SJCRH30 (cell line): ENCODE measurements around the gene MCTP2. TPM values are rescaled to one million over a fixed set of nuclear protein-coding genes. Genes with fewer than 3 reads are reported as not detected.
"Not testable (repeated sequence)": the region's sequence is repeated elsewhere in the genome, so short reads cannot be mapped to it uniquely, and the experiment has no call there.

ENCODE experiments used
- DNase-seq, 2 experiments: peaks; one replicate each; pipeline ENCODE4 v3.0.0-alpha.2; 2015 to 2020
- H3K27ac ChIP-seq: fragments of 250-450 bp; sonication (Bioruptor Pico); 2 replicates; pipeline ENCODE4 v1.5.1; 2020; ENCODE audit warnings: mild to moderate bottlenecking, moderate library complexity
- H3K27me3 ChIP-seq: fragments of 250-450 bp; sonication (Bioruptor Pico); 2 replicates; pipeline ENCODE4 v1.5.1; 2020; ENCODE audit warnings: mild to moderate bottlenecking, moderate library complexity
- H3K36me3 ChIP-seq: fragments of 250-450 bp; sonication (Bioruptor Pico); 2 replicates; pipeline ENCODE4 v1.5.1; 2020; ENCODE audit warnings: mild to moderate bottlenecking, moderate library complexity
- H3K4me1 ChIP-seq: fragments of 250-450 bp; sonication (Bioruptor Pico); 2 replicates; pipeline ENCODE4 v1.5.1; 2020; ENCODE audit warnings: mild to moderate bottlenecking, moderate library complexity
- H3K4me3 ChIP-seq: fragments of 250-450 bp; sonication (Bioruptor Pico); 2 replicates; pipeline ENCODE4 v1.5.1; 2020; ENCODE audit warnings: mild to moderate bottlenecking, moderate library complexity
- H3K9me3 ChIP-seq: fragments of 250-450 bp; sonication (Bioruptor Pico); replicated peaks from 2 replicates; pipeline ENCODE4 v1.5.1; 2020; ENCODE audit warnings: mild to moderate bottlenecking, moderate library complexity
- total RNA-seq: library from RNA; depleted of rRNA; stranded (reverse); fragments of >200 nt; shearing (Covaris generic); gene quantifications from 2 replicates; pipeline ENCODE4 v1.2.3, GENCODE V29; 2014

MCTP2 gene
- total RNA-seq, 1 experiment from 2014 or later = 0.38 TPM

GRCh38 chr15:94243418-94243817 lies 12.1 kb downstream of the MCTP2 start:
- no peak for DNase-seq
- H3K4me1 ChIP-seq = no peaks in the 10 kb centered on the region

GRCh38 chr15:94246016-94246415 lies 14.7 kb downstream of the MCTP2 start:
- no peak overlapping the region for H3K4me3 ChIP-seq
- H3K27me3 ChIP-seq = peaks cover 5% of the 10 kb centered on the region; the same call in 1 of the 2 replicates
- H3K36me3 ChIP-seq = no peaks in the 10 kb centered on the region
- no peak overlapping the region for H3K27ac ChIP-seq
- no peak for DNase-seq
- no peaks in the 10 kb centered on the region for H3K4me1 ChIP-seq
- no peaks in the 10 kb centered on the region for H3K9me3 ChIP-seq

More at GRCh38 chr15:94243418-94243817, 12.1 kb downstream of the MCTP2 start:
- no peak overlapping the region for H3K4me3 ChIP-seq
- H3K36me3 ChIP-seq = no peaks in the 10 kb centered on the region
- H3K27me3 ChIP-seq = peaks cover 5% of the 10 kb centered on the region; the same call in 1 of the 2 replicates
- no peaks in the 10 kb centered on the region for H3K9me3 ChIP-seq
- no peak overlapping the region for H3K27ac ChIP-seq

GRCh38 chr15:94247789-94248638 lies 16.7 kb downstream of the MCTP2 start:
- no peaks in the 10 kb centered on the region for H3K9me3 ChIP-seq
- H3K27me3 ChIP-seq = peaks cover 5% of the 10 kb centered on the region; the same call in 1 of the 2 replicates
- H3K4me3 ChIP-seq = no peak overlapping the region
- H3K36me3 ChIP-seq = no peaks in the 10 kb centered on the region
- no peak for DNase-seq
- H3K27ac ChIP-seq = no peak overlapping the region
- no peaks in the 10 kb centered on the region for H3K4me1 ChIP-seq

- no peaks in the 10 kb centered on the region for H3K36me3 ChIP-seq
- peaks cover 5% of the 10 kb centered on the region; the same call in 1 of the 2 replicates for H3K27me3 ChIP-seq
- H3K9me3 ChIP-seq = no peaks in the 10 kb centered on the region
- H3K4me3 ChIP-seq = no peak overlapping the region
- H3K4me1 ChIP-seq = no peaks in the 10 kb centered on the region
- no peak overlapping the region for H3K27ac ChIP-seq
- no peak for DNase-seq
These were observed 19.4 kb downstream of the MCTP2 start for GRCh38 chr15:94250801-94251200.

GRCh38 chr15:94252223-94252766 lies 20.9 kb downstream of the MCTP2 start:
- Histone ChIP-seq H3K27me3 (peaks cover 5% of the 10 kb centered on the region; the same call in 1 of the 2 replicates), H3K9me3 (no peaks in the 10 kb centered on the region), H3K4me3 (no peak overlapping the region), H3K36me3 (no peaks in the 10 kb centered on the region), H3K27ac (no peak overlapping the region), H3K4me1 (no peaks in the 10 kb centered on the region)
- no peak for DNase-seq

GRCh38 chr15:94252906-94253491 lies 21.6 kb downstream of the MCTP2 start:
- Histone ChIP-seq H3K27ac (no peak overlapping the region), H3K36me3 (no peaks in the 10 kb centered on the region), H3K4me1 (no peaks in the 10 kb centered on the region), H3K9me3 (no peaks in the 10 kb centered on the region), H3K27me3 (peaks cover 3% of the 10 kb centered on the region; the same call in 1 of the 2 replicates), H3K4me3 (no peak overlapping the region)
- DNase-seq = no peak

- H3K27ac ChIP-seq = no peak overlapping the region
- H3K4me3 ChIP-seq = no peak overlapping the region
- no peaks in the 10 kb centered on the region for H3K27me3 ChIP-seq
- H3K36me3 ChIP-seq = no peaks in the 10 kb centered on the region
- DNase-seq = no peak
- H3K9me3 ChIP-seq = no peaks in the 10 kb centered on the region
- H3K4me1 ChIP-seq = no peaks in the 10 kb centered on the region
These were observed 22.4 kb downstream of the MCTP2 start for GRCh38 chr15:94253742-94254141.

GRCh38 chr15:94255540-94255939 lies 24.2 kb downstream of the MCTP2 start:
- Histone ChIP-seq H3K9me3 (no peaks in the 10 kb centered on the region), H3K36me3 (no peaks in the 10 kb centered on the region), H3K27ac (no peak overlapping the region), H3K4me1 (no peaks in the 10 kb centered on the region), H3K27me3 (no peaks in the 10 kb centered on the region), H3K4me3 (no peak overlapping the region)
- no peak for DNase-seq

GRCh38 chr15:94256511-94256910 lies 25.1 kb downstream of the MCTP2 start:
- H3K27me3 ChIP-seq = no peaks in the 10 kb centered on the region
- no peaks in the 10 kb centered on the region for H3K36me3 ChIP-seq
- no peaks in the 10 kb centered on the region for H3K4me1 ChIP-seq
- DNase-seq = no peak
- H3K27ac ChIP-seq = no peak overlapping the region
- H3K9me3 ChIP-seq = no peaks in the 10 kb centered on the region
- no peak overlapping the region for H3K4me3 ChIP-seq

- not testable (repeated sequence) for H3K9me3 ChIP-seq, H3K27me3 ChIP-seq, H3K27ac ChIP-seq, DNase-seq, H3K36me3 ChIP-seq, H3K4me3 ChIP-seq, H3K4me1 ChIP-seq
These were observed 26.4 kb downstream of the MCTP2 start for GRCh38 chr15:94257776-94258175.

- H3K27ac ChIP-seq = no peak overlapping the region
- H3K4me1 ChIP-seq = no peaks in the 10 kb centered on the region
- H3K36me3 ChIP-seq = no peaks in the 10 kb centered on the region
- no peaks in the 10 kb centered on the region for H3K27me3 ChIP-seq
- DNase-seq = no peak
- H3K9me3 ChIP-seq = no peaks in the 10 kb centered on the region
- no peak overlapping the region for H3K4me3 ChIP-seq
These were observed 26.9 kb downstream of the MCTP2 start for GRCh38 chr15:94258246-94258645.

- DNase-seq = no peak
- Histone ChIP-seq H3K4me1 (no peaks in the 10 kb centered on the region), H3K9me3 (no peaks in the 10 kb centered on the region)
These were observed 27.9 kb downstream of the MCTP2 start for GRCh38 chr15:94259121-94259751.

GRCh38 chr15:94259863-94260262 lies 28.5 kb downstream of the MCTP2 start:
- Histone ChIP-seq H3K27ac (no peak overlapping the region), H3K9me3 (no peaks in the 10 kb centered on the region), H3K27me3 (no peaks in the 10 kb centered on the region), H3K4me1 (no peaks in the 10 kb centered on the region), H3K4me3 (no peak overlapping the region), H3K36me3 (no peaks in the 10 kb centered on the region)
- DNase-seq = no peak

More at GRCh38 chr15:94259121-94259751, 27.9 kb downstream of the MCTP2 start:
- Histone ChIP-seq H3K36me3 (no peaks in the 10 kb centered on the region), H3K27ac (no peak overlapping the region), H3K27me3 (no peaks in the 10 kb centered on the region), H3K4me3 (no peak overlapping the region)

- Histone ChIP-seq H3K36me3 (no peaks in the 10 kb centered on the region), H3K4me3 (no peak overlapping the region), H3K4me1 (no peaks in the 10 kb centered on the region), H3K9me3 (no peaks in the 10 kb centered on the region), H3K27ac (no peak overlapping the region), H3K27me3 (no peaks in the 10 kb centered on the region)
- no peak for DNase-seq
These were observed 30.8 kb downstream of the MCTP2 start for GRCh38 chr15:94262201-94262600.
